DND-41 (cell line): ENCODE results near the gene TXK.

Source experiments
- ATAC-seq: fragments of 200-7000 bp; cut with Tn5 transposase; 3 replicates; pipeline ENCODE4 v1.9.1; 2021; ENCODE audit warnings: low read depth; ENCODE audit not compliant: insufficient read depth
- DNase-seq: peaks from one replicate; pipeline ENCODE4 v3.0.0-alpha.2; 2020
- H2AFZ ChIP-seq: 2 replicates; pipeline ENCODE4 v1.6.0; 2012; ENCODE audit warnings: low read depth, low read length
- H3K27ac ChIP-seq: 2 replicates; pipeline ENCODE4 v1.5.1; 2012; ENCODE audit warnings: low read length, inconsistent platforms
- H3K27me3 ChIP-seq: fragments of 200-600 bp; sonication (generic); 2 replicates; pipeline ENCODE4 v1.6.0; 2012; ENCODE audit warnings: low read length, mild to moderate bottlenecking, inconsistent platforms; ENCODE audit not compliant: insufficient read depth, poor library complexity
- H3K36me3 ChIP-seq: 2 replicates; pipeline ENCODE4 v1.5.1; 2012; ENCODE audit warnings: low read length, inconsistent platforms; ENCODE audit not compliant: insufficient read depth
- H3K4me1 ChIP-seq: 2 replicates; pipeline ENCODE4 v1.5.1; 2012; ENCODE audit warnings: mild to moderate bottlenecking, low read length; ENCODE audit not compliant: insufficient read depth
- H3K4me2 ChIP-seq: 2 replicates; pipeline ENCODE4 v1.6.0; 2012; ENCODE audit warnings: mild to moderate bottlenecking, moderate library complexity, low read length, inconsistent platforms; ENCODE audit not compliant: insufficient read depth
- H3K4me3 ChIP-seq, 2 experiments: fragments of 200-600 bp in 1 of 2; shearing (Covaris generic) in 1 of 2; 2 replicates each; pipeline ENCODE4 v1.5.1; 2012 to 2016; ENCODE audit warnings: inconsistent platforms in 2 of 2, low read length in 2 of 2, mild to moderate bottlenecking in 2 of 2, low read depth in 1 of 2, moderate library complexity in 1 of 2
- H3K79me2 ChIP-seq: 2 replicates; pipeline ENCODE4 v1.6.0; 2012; ENCODE audit warnings: low read length, inconsistent platforms; ENCODE audit not compliant: insufficient read depth
- H3K9ac ChIP-seq: 2 replicates; pipeline ENCODE4 v1.6.0; 2012; ENCODE audit warnings: low read depth, mild to moderate bottlenecking, inconsistent platforms, low read length, moderate library complexity
- H3K9me3 ChIP-seq: 2 replicates; pipeline ENCODE4 v1.5.1; 2012; ENCODE audit warnings: low read length, moderate library complexity, mild to moderate bottlenecking, inconsistent platforms; ENCODE audit not compliant: insufficient read depth, severe bottlenecking
- H4K20me1 ChIP-seq: 2 replicates; pipeline ENCODE4 v1.6.0; 2012; ENCODE audit warnings: low read length; ENCODE audit not compliant: insufficient read depth
- EZH2 ChIP-seq: IDR thresholded peaks from 3 replicates; pipeline ENCODE4 v1.6.1; 2012; ENCODE audit warnings: borderline replicate concordance, low read depth, mild to moderate bottlenecking, moderate library complexity, low read length, inconsistent platforms; ENCODE audit not compliant: severe bottlenecking
- TF ChIP-seq, protein P1 (sequence below): IDR thresholded peaks from 2 replicates; pipeline ENCODE4 v1.5.1; 2012; ENCODE audit warnings: borderline replicate concordance, low read length, moderate library complexity, mild to moderate bottlenecking; ENCODE audit not compliant: poor library complexity, severe bottlenecking; ENCODE audit errors: extremely low read depth

The TXK gene

DNA sequence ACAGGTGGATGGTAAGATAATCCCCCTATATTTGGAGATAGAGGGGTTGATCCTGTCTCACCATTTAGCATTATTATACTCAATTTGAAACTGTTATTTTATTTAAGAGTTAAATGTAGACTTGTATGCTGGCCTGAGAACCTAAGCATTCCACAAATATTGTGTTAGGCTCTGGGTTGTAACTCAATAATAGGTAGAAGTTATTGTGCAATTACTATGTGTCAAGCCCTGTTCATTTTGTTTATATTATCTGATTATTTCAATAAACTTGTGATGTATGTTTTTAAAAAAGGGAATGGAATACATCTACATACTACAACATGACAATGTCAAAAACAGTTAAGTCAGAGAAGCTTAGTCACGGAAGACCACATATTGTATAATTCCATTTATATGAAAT lies 13.6 kb upstream of the TXK start:
- Histone ChIP-seq H3K4me2 (no peak overlapping the region), H3K79me2 (no peaks in the 10 kb centered on the region), H3K9ac (no peak overlapping the region), H3K27ac (no peak overlapping the region), H3K9me3 (no peaks in the 10 kb centered on the region), H4K20me1 (no peaks in the 10 kb centered on the region), H2AFZ (no peak overlapping the region), H3K27me3 (peaks cover 4% of the 10 kb centered on the region), H3K4me1 (no peaks in the 10 kb centered on the region), H3K36me3 (no peaks in the 10 kb centered on the region), H3K4me3 (no peak overlapping the region)
- no peak for TF ChIP-seq EZH2
- TF ChIP-seq, protein P1, sequence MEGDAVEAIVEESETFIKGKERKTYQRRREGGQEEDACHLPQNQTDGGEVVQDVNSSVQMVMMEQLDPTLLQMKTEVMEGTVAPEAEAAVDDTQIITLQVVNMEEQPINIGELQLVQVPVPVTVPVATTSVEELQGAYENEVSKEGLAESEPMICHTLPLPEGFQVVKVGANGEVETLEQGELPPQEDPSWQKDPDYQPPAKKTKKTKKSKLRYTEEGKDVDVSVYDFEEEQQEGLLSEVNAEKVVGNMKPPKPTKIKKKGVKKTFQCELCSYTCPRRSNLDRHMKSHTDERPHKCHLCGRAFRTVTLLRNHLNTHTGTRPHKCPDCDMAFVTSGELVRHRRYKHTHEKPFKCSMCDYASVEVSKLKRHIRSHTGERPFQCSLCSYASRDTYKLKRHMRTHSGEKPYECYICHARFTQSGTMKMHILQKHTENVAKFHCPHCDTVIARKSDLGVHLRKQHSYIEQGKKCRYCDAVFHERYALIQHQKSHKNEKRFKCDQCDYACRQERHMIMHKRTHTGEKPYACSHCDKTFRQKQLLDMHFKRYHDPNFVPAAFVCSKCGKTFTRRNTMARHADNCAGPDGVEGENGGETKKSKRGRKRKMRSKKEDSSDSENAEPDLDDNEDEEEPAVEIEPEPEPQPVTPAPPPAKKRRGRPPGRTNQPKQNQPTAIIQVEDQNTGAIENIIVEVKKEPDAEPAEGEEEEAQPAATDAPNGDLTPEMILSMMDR = no peak
- ATAC-seq = no peak
- no peak for DNase-seq

- no peak for DNase-seq
- H3K4me1 ChIP-seq = no peaks in the 10 kb centered on the region
- no peaks in the 10 kb centered on the region for H3K79me2 ChIP-seq
- no peaks in the 10 kb centered on the region for H4K20me1 ChIP-seq
- no peaks in the 10 kb centered on the region for H3K27me3 ChIP-seq
- no peak overlapping the region for H2AFZ ChIP-seq
- ATAC-seq = peak; percentile 87
- no peaks in the 10 kb centered on the region for H3K36me3 ChIP-seq
- H3K9me3 ChIP-seq = no peaks in the 10 kb centered on the region
- no peak overlapping the region for H3K9ac ChIP-seq
- TF ChIP-seq, protein P1 = peak; percentile 68
- TF ChIP-seq EZH2 = no peak
- H3K27ac ChIP-seq = no peak overlapping the region
- no peak overlapping the region for H3K4me2 ChIP-seq
- no peak overlapping the region for H3K4me3 ChIP-seq
Measured at GRCh38 chr4:48141048-48141447, 7.0 kb upstream of the TXK start.

DNA sequence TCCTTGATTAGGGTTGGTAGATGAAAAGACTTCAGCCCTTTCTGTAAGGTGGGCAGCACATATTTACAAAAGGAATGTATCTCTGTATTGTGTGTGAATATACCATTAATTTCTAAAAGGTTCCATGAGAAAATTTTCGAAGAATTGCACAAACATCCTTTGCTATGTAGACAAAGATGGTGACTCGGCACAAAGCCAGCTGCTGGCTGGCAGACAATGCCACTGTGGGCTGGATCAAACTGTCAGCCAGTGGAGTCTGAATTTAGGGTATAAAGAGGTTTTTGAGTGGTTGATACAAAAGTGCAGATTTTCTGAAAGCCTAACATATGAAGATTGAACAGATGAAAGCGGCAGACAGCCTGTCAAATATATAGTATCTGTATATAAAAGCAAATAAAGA lies 5.6 kb upstream of the TXK start:
- no peak overlapping the region for H2AFZ ChIP-seq
- H3K9ac ChIP-seq = no peak overlapping the region

More for the DNA sequence above, 5.6 kb upstream of the TXK start:
- H3K79me2 ChIP-seq = no peaks in the 10 kb centered on the region
- DNase-seq = no peak
- H3K4me2 ChIP-seq = no peak overlapping the region
- H3K27ac ChIP-seq = no peak overlapping the region
- no peaks in the 10 kb centered on the region for H3K4me1 ChIP-seq
- TF ChIP-seq, protein P1 = no peak
- no peak for TF ChIP-seq EZH2
- H3K9me3 ChIP-seq = no peaks in the 10 kb centered on the region
- no peak for ATAC-seq
- no peaks in the 10 kb centered on the region for H3K27me3 ChIP-seq
- no peaks in the 10 kb centered on the region for H4K20me1 ChIP-seq
- no peak overlapping the region for H3K4me3 ChIP-seq
- no peaks in the 10 kb centered on the region for H3K36me3 ChIP-seq
